Astrocyte of the spinal cord (primary cell): Measurements from ENCODE around the gene GPSM1.

ENCODE experiments used
- DNase-seq: peaks from one replicate; pipeline ENCODE4 v3.0.0; 2011; ENCODE audit warnings: low read depth, low spot score
- H3K4me3 ChIP-seq: 2 replicates; pipeline ENCODE4 v1.5.1; 2011; ENCODE audit warnings: low read depth, mild to moderate bottlenecking, low read length, moderate library complexity
- in situ Hi-C: cut with HindIII; loops from 2 replicates; pipeline ENCODE4 v1.10.0; 2017; ENCODE audit warnings: low sequenced_read_pairs
- TF ChIP-seq, protein P1 (sequence below): IDR thresholded peaks from 2 replicates; pipeline ENCODE4 v1.5.1; 2012; ENCODE audit warnings: low read depth, mild to moderate bottlenecking, low read length, inconsistent platforms

The GPSM1 gene

DNA sequence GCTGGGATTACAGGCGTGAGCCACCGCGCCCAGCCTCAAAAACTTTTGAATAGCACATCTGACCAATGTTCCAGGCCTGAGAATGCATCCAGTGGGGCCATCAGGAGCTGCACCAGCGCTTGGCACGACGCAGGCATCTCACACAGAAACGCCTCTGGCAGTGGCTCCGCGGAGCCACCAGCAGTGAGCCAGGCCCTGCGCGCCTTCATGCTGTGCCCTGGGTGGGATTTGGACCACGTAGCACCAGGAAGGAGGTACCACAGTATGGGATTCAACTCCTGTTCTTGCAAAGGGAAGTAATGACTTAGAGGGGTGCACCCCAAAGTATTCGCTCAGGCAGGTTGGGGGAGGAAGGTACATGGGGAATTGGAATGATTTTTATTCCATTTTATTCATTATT is 26.5 kb upstream of the GPSM1 start:
- H3K4me3 ChIP-seq, result no peak overlapping the region
- TF ChIP-seq, protein P1, sequence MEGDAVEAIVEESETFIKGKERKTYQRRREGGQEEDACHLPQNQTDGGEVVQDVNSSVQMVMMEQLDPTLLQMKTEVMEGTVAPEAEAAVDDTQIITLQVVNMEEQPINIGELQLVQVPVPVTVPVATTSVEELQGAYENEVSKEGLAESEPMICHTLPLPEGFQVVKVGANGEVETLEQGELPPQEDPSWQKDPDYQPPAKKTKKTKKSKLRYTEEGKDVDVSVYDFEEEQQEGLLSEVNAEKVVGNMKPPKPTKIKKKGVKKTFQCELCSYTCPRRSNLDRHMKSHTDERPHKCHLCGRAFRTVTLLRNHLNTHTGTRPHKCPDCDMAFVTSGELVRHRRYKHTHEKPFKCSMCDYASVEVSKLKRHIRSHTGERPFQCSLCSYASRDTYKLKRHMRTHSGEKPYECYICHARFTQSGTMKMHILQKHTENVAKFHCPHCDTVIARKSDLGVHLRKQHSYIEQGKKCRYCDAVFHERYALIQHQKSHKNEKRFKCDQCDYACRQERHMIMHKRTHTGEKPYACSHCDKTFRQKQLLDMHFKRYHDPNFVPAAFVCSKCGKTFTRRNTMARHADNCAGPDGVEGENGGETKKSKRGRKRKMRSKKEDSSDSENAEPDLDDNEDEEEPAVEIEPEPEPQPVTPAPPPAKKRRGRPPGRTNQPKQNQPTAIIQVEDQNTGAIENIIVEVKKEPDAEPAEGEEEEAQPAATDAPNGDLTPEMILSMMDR, result no peak
- no peak for DNase-seq
- in situ Hi-C loops, result no loop called here

GRCh38 chr9:136302527-136302926 is 24.8 kb upstream of the GPSM1 start:
- TF ChIP-seq, protein P1, result no peak
- DNase-seq, result no peak
- in situ Hi-C loops, result no loop called here
- H3K4me3 ChIP-seq, result no peak overlapping the region

GRCh38 chr9:136303066-136303824 is 24.1 kb upstream of the GPSM1 start:
- no peak overlapping the region for H3K4me3 ChIP-seq
- TF ChIP-seq, protein P1, result no peak
- in situ Hi-C loops, result no loop called here
- DNase-seq, result no peak

DNA sequence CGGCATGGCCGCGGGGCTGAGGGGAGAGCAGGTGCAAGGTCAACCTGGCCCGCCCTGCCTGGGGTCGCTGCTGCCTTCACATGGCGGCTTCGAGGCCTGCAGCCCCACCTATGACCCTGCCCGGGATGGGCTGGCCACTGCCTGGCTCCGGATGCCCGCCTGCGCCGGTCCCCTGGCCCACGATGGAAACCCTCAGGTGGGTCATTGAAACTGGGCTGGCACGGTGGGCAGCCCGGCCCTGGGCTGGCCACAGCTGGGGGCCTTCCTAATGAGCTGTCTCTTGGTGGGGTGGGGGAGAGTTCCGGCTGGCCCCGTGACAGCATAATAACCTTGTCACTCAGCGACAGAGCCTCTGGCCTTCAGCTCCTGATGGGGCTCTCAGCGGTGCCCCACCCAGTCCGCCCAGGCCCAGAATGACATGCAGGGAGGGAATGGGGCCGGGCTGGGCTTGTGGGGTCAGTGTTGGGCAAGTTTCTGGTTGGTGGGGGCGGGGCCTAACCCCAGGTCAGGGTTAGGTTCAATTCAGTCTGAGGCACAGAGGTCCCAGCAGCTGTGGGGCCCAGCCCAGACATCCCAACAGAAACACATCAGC is 23.4 kb upstream of the GPSM1 start, which contains the start of gene CCDC187:
Gene CCDC187 (minus strand): TSS at position 270 of the 592 bp plus-strand sequence. CDS start 264 bp downstream, at position 6.
- in situ Hi-C loops, result no loop called here
- TF ChIP-seq, protein P1, result no peak
- no peak within 1 kb of the TSS for H3K4me3 ChIP-seq

GRCh38 chr9:136304456-136304855 is 22.9 kb upstream of the GPSM1 start:
- in situ Hi-C loops, result no loop called here
- DNase-seq, result no peak
- no peak overlapping the region for H3K4me3 ChIP-seq
- TF ChIP-seq, protein P1, result no peak

More for the DNA sequence above, 23.4 kb upstream of the GPSM1 start, which contains the start of gene CCDC187:
- DNase-seq, result no peak

- TF ChIP-seq, protein P1, result no peak
- no peak for DNase-seq
- H3K4me3 ChIP-seq, result no peak overlapping the region
- in situ Hi-C loops, result no loop called here
Observed at GRCh38 chr9:136304981-136305380, 22.4 kb upstream of the GPSM1 start.
